Activated CD4-positive, CD25-positive, alpha-beta regulatory T cell treated with anti-CD3 and anti-CD28 coated beads, Interleukin-2, amount 50 U/mL, for 16 hours (primary cell): ENCODE results near the gene MAL.

Source experiments
- DNase-seq: peaks from one replicate; pipeline ENCODE4 v3.0.0-alpha.2; 2020; ENCODE audit warnings: low read depth, low spot score

MAL gene

GRCh38 chr2:95025406-95026319 is at the start of gene MAL:
Gene MAL (plus strand): TSS chr2:95025708. CDS start chr2:95025793, 85 bp downstream.
- DNase-seq: no peak

GRCh38 chr2:94977826-94978225 is 47.7 kb upstream of the MAL start:
- DNase-seq: no peak

- no peak for DNase-seq
These were observed 46.6 kb upstream of the MAL start for GRCh38 chr2:94978917-94979316.

- DNase-seq: no peak
These were observed 45.8 kb upstream of the MAL start for GRCh38 chr2:94979406-94980375.

- no peak for DNase-seq
These were observed 45.1 kb upstream of the MAL start for GRCh38 chr2:94980406-94980805.

DNA sequence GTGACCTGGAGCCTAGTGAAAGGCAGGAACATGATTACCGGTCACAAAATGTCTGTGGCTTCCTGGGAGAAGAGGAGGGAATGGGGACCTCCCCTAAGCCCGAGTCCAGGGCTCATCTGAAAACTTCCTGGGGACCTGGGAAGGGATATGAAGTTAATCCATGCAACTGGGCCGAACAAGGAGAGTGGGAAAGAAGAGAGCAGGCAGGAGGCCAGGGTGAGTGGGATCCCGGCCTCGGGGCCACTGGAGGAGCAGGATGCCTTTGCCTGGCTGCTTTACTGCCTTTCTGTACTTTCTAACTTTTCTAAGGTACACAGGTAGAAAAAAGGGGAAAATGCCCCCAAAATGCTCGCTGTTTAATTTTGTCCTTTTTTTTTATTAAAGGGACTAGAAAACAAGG is 43.4 kb upstream of the MAL start:
- DNase-seq: no peak

- no peak for DNase-seq
These were observed 42.8 kb upstream of the MAL start for GRCh38 chr2:94982675-94983074.

GRCh38 chr2:94984964-94985575 is 40.4 kb upstream of the MAL start:
- DNase-seq: no peak

- DNase-seq: no peak
These were observed 39.9 kb upstream of the MAL start for GRCh38 chr2:94985636-94986035.

DNA sequence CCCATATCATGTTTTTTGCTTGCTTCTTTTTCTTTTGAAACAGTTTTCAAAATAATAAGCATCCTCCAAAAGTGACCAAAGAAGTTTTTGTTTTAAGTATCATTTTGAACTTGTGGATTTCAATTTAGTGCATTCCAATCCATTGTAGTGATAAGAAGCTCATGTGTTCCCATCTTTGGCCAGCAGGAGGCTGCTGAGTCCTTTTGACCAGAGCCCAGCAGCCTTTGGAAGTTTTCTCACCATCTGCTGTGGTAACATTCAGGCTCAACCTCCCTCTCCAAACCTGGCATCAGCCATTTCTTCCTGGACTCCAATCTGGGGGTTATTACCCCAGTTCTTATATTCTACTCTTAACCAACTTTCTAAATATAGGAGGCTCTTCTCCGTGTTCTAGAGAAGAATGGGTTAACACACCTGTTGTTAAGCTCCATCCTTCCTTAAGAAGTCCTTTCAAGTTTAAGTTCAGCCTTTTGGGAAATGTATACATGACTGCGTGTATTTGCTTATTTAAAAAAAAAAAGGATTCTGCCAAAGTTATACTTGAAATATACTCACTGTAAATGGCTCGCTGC is 39.0 kb upstream of the MAL start:
- DNase-seq: no peak

GRCh38 chr2:94987074-94988020 is 38.2 kb upstream of the MAL start:
- DNase-seq: no peak

- DNase-seq: no peak
These were observed 34.6 kb upstream of the MAL start for GRCh38 chr2:94990956-94991355.

DNA sequence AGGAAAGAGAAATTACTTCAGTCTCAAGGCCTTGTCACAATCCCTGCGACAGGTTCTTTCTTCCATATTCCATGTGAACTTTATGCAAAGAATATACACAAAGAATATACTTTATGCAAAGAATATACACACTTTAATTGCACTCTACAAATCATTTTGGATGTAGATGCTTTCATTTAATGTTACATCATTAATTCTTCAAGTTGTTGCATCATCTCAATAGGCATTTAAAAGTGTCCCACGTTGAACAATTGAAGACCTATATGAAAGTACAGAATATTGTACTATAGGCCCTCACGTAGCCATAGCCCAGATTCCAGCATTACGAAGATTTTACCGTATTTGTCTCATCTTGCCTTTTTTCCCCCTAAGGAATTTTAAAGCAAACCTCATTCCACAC is 33.1 kb upstream of the MAL start:
- no peak for DNase-seq

DNA sequence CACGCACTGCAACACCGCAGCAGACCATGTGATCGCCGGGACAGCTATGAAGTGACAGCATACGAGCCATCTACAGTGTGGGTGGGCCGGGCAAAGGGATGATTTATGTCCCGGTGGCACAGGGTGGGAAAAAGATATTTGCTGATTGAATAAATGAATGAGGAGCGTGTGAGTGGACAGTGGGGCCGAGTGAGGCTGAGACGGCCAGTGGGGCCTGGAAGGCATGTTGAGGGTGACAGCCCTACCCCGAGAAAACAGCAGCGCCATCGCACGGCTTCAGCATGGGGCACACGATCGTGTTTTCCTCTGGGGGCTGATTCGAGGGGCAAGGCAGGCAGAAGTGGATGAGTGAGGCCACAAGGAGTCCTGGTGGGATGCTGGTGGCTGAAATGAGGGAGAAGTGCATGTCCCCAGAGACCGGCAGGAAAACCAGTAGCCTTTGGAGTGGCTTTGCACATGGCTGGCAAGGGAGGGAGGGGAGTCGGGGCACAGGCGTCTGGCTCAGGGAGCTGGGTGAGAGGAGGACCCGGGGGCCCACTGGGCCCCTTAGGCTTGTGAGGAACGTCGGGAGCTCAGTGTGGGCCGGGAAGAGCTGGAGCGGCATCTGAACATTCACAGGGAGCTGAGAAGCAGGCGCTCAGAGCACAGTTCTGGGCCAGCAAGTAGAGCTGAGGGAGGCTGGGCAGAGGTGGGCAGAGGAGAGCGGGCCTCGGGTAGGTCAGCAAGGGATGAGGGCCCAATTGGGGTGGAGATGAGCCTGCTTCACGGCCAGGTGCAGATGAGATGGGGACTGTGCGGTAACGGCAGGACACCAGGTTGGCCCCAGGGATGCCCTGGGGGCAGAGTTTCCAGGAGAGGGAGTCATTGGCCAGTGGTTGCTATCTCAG is 32.1 kb upstream of the MAL start:
- DNase-seq: no peak

DNA sequence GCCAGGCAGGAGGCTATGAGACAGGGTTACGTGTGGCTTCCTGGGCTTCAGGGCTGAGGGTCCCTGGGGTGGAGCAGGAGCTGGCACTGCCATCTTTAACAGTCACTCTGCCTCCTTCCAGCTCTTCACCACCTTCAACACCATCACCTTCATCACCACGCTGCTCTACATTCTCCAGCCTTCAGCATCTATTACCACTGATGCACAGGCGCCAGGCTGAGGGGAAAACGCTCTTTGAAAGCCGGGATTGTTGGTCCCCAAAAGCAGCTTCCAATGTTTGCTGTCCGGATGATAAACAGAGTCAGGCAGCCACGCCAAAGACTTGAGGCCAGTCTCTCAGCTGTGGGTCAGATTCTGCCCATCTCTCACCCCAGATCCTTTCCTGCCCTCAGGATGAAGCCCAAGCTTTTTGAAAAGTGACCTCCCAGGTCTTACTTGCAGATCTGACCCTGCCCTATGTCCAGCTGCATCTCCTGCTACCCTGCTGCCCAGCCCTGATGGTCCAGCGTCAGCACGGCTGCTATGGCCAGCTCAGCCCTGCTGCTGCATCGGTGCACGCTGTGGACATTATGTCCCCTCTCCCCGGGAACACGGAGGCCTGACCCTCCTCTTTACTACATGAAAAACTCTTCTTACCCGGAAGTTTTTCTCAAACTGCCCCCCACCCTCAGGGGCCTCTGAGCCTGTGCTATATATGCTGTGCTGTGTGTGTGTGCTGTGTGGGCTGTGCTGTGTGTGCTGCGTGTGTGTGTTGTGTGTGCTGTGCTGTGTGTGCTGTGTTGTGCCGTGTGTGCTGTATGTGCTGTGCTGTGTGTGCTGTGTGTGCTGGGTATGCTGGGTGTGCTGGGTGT is 31.2 kb upstream of the MAL start:
- no peak for DNase-seq

GRCh38 chr2:94994914-94995552 is 30.5 kb upstream of the MAL start:
- no peak for DNase-seq

DNA sequence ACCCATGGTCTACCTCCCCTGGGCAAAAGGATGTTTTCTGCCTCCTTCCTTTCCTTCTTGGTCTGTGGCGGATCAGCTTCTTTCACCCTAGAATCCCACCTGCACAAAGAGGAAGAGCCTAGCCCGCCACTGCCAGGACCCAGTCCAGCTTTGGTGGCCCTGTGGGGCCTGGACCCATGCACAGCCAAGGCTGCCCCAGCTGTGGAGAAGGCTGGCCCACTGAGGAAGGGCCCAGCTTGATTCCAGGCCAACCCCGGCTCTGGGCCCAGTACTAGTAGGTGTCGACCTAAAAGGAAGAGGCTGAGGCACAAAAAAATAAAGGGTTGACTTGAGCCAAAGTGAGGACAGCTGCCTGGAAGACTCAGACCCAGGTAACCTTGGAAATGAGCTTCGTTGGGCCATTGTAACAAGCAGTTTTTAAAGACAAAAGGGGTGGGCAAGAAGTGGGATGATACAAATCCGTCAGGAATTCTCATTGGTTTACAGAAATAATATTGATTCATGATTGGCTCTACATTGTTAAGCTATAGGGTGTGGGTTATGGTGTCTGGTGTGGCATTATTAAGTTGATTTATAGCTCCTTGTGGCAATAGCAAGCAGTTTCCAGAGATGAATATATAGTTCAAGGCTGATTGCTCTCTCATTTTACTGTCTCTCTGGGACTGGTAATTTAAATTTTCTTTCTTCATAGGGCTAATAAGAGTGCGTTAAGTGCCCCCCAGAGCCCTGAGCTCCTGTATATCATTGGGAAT is 29.8 kb upstream of the MAL start:
- no peak for DNase-seq
